Prostate gland (tissue), 2 donors: ENCODE results near the gene SHOC2. TPM values are rescaled to one million over a fixed set of nuclear protein-coding genes. Genes with fewer than 3 reads are reported as not detected.

Source experiments
- DNase-seq: peaks from one replicate; pipeline ENCODE4 v3.0.0-alpha.2; 2019; ENCODE audit warnings: low spot score
- H3K27ac ChIP-seq, 2 donors: fragments of 200-600 bp; sonication (generic); 2 replicates each; pipeline ENCODE4 v1.5.1; 2017 to 2019
- H3K27me3 ChIP-seq: fragments of 200-600 bp; sonication (generic); replicated peaks from 2 replicates; pipeline ENCODE4 v1.5.1; 2019; ENCODE audit not compliant: insufficient read depth
- H3K36me3 ChIP-seq, 2 donors: fragments of 200-600 bp; sonication (generic); 1 replicate in 1 of 2; 2 replicates in 1 of 2; pipeline versions ENCODE4 v1.5.1 to v1.8.1; 2017 to 2019
- H3K4me1 ChIP-seq: fragments of 200-600 bp; sonication (generic); replicated peaks from 2 replicates; pipeline ENCODE4 v1.5.1; 2019
- H3K4me3 ChIP-seq, 2 donors: fragments of 200-600 bp; sonication (generic); 2 replicates each; pipeline ENCODE4 v1.5.1; 2017 to 2019
- H3K9me3 ChIP-seq: fragments of 200-600 bp; sonication (generic); 2 replicates; pipeline ENCODE4 v1.5.1; 2017
- POLR2A ChIP-seq: fragments of 450-650 bp; IDR thresholded peaks from one replicate; pipeline ENCODE4 v1.6.1; 2016; ENCODE audit warnings: antibody characterized with exemption, mild to moderate bottlenecking
- POLR2AphosphoS5 ChIP-seq: sonication (generic); formaldehyde crosslinking; IDR thresholded peaks from one replicate; pipeline ENCODE4 v1.6.1; 2017; ENCODE audit warnings: antibody characterized with exemption
- WGBS: methylation state at CpG from one replicate; pipeline ENCODE4 v1.1.5; 2018; 5-methylcytosine and 5-hydroxymethylcytosine counted together
- intact Hi-C: fragments of 100-400 bp; cut with DNase I; formaldehyde crosslinking; loops from one replicate; pipeline ENCODE4 v1.14.2; 2022
- total RNA-seq, 2 donors: library from RNA; depleted of rRNA; stranded (reverse); fragments of >200 nt; gene quantifications; one replicate each; pipeline ENCODE4 v1.1.0, GENCODE V29; 2016
- TF ChIP-seq, protein P1 (sequence below), 4 experiments: fragments of 200-600 bp in 2 of 4; fragments of 450-650 bp in 2 of 4; sonication (generic) in 2 of 4; IDR thresholded peaks; 1 replicate in 3 of 4; 2 replicates in 1 of 4; pipeline ENCODE4 v1.5.1; 2016 to 2019; ENCODE audit warnings: antibody characterized with exemption in 4 of 4, mild to moderate bottlenecking in 2 of 4, moderate library complexity in 2 of 4

The SHOC2 gene
- total RNA-seq, 2 donors from 2014 or later, result 31.3 to 56.1 TPM

DNA sequence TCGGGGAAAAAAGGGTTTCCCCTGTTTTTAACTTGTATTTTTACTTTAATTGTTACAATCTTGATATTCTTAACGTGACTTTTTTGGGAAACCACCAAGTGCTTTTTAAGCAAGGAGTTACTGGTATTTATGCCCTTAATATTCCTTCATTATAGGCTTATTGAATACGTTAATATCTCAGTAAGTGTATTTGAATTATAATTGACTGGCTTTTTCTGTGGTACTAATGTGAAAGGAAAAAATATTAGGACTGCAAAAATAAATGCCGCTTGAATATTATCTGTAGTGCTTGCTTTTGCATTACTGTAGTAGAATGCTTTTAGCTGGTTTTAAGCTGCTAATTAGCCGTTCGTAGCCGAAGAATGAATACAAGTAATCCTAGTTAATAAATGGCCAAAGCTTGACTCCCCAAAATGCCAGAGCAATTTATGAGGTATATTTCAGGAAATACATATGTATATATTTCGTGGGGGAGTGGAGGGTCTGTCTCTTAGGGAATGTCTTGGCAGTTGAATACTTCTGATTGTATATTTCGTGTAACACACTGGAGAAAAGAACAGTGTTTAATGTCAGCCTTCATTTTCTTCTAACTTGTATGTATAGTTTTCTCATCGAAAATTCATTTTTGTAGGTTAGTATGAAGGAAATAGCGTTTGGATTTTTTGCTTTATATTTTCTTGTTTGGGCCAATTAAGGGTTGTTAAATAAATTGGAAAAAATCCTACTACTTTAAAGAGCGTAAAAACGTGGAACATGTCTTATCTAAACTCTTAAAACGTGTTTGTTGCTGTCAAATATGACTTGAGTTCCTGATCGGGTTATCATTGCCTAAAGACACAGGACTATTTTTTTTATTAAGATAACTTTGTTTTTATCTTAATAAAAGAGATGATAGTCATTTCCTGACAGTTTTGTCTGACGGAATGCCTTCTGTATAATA, 46.1 kb upstream of the SHOC2 start:
- H3K36me3 ChIP-seq, result no peaks in the 10 kb centered on the region
- H3K4me1 ChIP-seq, result peaks cover 13% of the 10 kb centered on the region
- peak overlapping the region; percentile 93 to 99 for H3K4me3 ChIP-seq
- H3K9me3 ChIP-seq, result no peaks in the 10 kb centered on the region
- no peak for TF ChIP-seq POLR2A
- TF ChIP-seq, protein P1, sequence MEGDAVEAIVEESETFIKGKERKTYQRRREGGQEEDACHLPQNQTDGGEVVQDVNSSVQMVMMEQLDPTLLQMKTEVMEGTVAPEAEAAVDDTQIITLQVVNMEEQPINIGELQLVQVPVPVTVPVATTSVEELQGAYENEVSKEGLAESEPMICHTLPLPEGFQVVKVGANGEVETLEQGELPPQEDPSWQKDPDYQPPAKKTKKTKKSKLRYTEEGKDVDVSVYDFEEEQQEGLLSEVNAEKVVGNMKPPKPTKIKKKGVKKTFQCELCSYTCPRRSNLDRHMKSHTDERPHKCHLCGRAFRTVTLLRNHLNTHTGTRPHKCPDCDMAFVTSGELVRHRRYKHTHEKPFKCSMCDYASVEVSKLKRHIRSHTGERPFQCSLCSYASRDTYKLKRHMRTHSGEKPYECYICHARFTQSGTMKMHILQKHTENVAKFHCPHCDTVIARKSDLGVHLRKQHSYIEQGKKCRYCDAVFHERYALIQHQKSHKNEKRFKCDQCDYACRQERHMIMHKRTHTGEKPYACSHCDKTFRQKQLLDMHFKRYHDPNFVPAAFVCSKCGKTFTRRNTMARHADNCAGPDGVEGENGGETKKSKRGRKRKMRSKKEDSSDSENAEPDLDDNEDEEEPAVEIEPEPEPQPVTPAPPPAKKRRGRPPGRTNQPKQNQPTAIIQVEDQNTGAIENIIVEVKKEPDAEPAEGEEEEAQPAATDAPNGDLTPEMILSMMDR (IDR thresholded peaks at IDR 0.05), result no peak
- TF ChIP-seq POLR2AphosphoS5, result no peak
- peak overlapping the region; percentile 99 to 100 for H3K27ac ChIP-seq
- H3K27me3 ChIP-seq, result no peaks in the 10 kb centered on the region
- DNase-seq, result no peak
- under 1% methylated on average over 16 of the region's 16 CpGs for WGBS
- intact Hi-C loops, result loop anchor here (5.0 kb wide), 3 partner anchors 36 to 71 kb away; no protein-coding TSS in a partner anchor

DNA sequence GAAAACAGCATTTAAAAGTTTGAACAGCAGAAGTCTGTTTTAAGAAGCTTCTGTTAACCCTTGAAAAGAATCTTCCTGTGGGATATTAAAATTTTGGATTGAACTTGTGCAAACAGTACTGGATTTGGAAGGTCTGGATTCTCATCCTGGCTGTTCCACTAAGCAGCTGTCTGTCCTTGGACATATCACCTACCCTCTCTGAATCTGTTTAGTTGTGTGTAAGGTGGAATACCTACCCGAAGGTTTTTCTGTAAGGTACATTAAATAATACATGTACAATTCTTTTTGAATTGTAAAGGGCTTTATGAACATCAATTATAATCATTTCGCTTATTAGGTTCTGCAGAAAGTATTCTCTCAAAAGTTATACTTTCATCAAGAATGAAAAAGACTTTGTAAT, 45.5 kb upstream of the SHOC2 start:
- Histone ChIP-seq H3K27ac (peak overlapping the region; percentile 99 to 100), H3K4me3 (peak overlapping the region; percentile 93 to 99), H3K9me3 (no peaks in the 10 kb centered on the region), H3K4me1 (peaks cover 13% of the 10 kb centered on the region), H3K36me3 (peaks cover 0 to 3% of the 10 kb centered on the region in 2 donors), H3K27me3 (no peaks in the 10 kb centered on the region)
- intact Hi-C loops, result loop anchor here (5.0 kb wide), 3 partner anchors 37 to 72 kb away; no protein-coding TSS in a partner anchor
- WGBS, result 39% methylated on average over 2 of the region's 2 CpGs
- DNase-seq, result no peak
- TF ChIP-seq, protein P1 (IDR thresholded peaks at IDR 0.05), result no peak
- TF ChIP-seq POLR2AphosphoS5 (no peak), POLR2A (no peak)

DNA sequence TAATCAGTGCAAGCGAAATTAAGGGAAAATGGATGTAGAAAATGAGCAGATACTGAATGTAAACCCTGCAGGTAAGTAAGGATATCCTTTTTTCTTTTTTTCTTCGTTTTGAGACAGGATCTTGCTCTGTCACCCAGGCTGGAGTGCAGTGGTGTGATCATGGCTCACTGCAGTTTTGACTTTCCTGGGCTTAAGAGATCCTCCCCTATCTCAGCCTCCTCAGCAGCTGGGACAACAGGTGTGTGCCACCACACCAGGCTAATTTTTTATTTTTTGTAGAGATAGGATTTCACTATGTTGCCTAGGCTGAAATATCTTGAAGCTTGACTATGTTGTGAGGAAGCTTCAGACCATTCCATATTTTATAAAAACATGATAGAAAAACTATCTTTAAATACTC, 43.4 kb upstream of the SHOC2 start:
- Histone ChIP-seq H3K9me3 (no peaks in the 10 kb centered on the region), H3K27me3 (no peaks in the 10 kb centered on the region), H3K36me3 (peaks cover 0 to 3% of the 10 kb centered on the region in 2 donors), H3K4me1 (peaks cover 8% of the 10 kb centered on the region), H3K4me3 (no peak overlapping the region), H3K27ac (peak overlapping the region in 1 of 2 donors; percentile 4)
- no peak for TF ChIP-seq POLR2AphosphoS5
- TF ChIP-seq POLR2A, result no peak
- TF ChIP-seq, protein P1 (IDR thresholded peaks at IDR 0.05), result no peak
- 67% methylated on average over 2 of the region's 2 CpGs for WGBS
- no peak for DNase-seq
- intact Hi-C loops, result no loop called here

DNA sequence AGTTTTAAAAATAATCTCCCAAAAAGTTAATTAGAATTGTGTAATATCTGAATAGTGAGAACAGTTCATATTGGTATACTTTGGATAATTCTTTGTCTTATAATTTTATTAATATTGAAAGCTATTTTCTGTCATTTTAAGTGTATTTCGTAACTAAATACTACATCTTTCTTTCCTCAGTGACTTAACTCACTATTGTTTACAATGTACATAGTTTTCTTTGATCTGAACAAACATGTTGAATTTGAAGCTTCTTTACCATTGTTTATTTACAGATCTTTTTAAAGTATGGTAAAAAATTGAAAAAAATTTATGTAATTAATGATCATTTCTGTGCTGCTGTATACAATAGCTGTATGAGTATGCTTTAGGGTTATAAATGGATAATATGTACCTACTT, 42.6 kb upstream of the SHOC2 start:
- H3K4me3 ChIP-seq, result no peak overlapping the region
- peaks cover 7% of the 10 kb centered on the region for H3K4me1 ChIP-seq
- intact Hi-C loops, result no loop called here

More for the DNA sequence above, 42.6 kb upstream of the SHOC2 start:
- peaks cover 0 to 3% of the 10 kb centered on the region in 2 donors for H3K36me3 ChIP-seq
- no peak for DNase-seq
- TF ChIP-seq, protein P1 (IDR thresholded peaks at IDR 0.05), result no peak
- TF ChIP-seq POLR2AphosphoS5, result no peak
- TF ChIP-seq POLR2A, result no peak
- no peak overlapping the region for H3K27ac ChIP-seq
- WGBS, result 94% methylated on average over 1 of the region's 1 CpG
- H3K27me3 ChIP-seq, result no peaks in the 10 kb centered on the region
- no peaks in the 10 kb centered on the region for H3K9me3 ChIP-seq
